Measurements from ENCODE around the gene ETS1.

GRCh38 chr11:128480665-128481064 lies 106.7 kb downstream of the ETS1 start:
- TF ChIP-seq CTCF (conservative IDR thresholded peaks at IDR 0.05; ENCODE audit: low read depth in 2 of 2) (no peak), CREB1 (CRISPR knock-in tag; IDR thresholded peaks at IDR 0.05; ENCODE audit: low read depth) (no peak), REST (IDR thresholded peaks at IDR 0.05; ENCODE audit: unreplicated experiment) (no peak), POLR2AphosphoS5 (IDR thresholded peaks at IDR 0.05; ENCODE audit: low read depth) (no peak), EZH2 (IDR thresholded peaks at IDR 0.05; ENCODE audit: low read depth, unreplicated experiment) (no peak), EZH2phosphoT487 (IDR thresholded peaks at IDR 0.05; ENCODE audit: unreplicated experiment) (no peak)
